GM19043 (cell line): ENCODE measurements around the gene STAC3.

Experiments used
- ATAC-seq: cut with Tn5 transposase; IDR thresholded peaks from one replicate; pipeline ENCODE4 v1.9.1; 2021; ENCODE audit warnings: low read depth; ENCODE audit not compliant: unreplicated experiment

STAC3 gene

DNA sequence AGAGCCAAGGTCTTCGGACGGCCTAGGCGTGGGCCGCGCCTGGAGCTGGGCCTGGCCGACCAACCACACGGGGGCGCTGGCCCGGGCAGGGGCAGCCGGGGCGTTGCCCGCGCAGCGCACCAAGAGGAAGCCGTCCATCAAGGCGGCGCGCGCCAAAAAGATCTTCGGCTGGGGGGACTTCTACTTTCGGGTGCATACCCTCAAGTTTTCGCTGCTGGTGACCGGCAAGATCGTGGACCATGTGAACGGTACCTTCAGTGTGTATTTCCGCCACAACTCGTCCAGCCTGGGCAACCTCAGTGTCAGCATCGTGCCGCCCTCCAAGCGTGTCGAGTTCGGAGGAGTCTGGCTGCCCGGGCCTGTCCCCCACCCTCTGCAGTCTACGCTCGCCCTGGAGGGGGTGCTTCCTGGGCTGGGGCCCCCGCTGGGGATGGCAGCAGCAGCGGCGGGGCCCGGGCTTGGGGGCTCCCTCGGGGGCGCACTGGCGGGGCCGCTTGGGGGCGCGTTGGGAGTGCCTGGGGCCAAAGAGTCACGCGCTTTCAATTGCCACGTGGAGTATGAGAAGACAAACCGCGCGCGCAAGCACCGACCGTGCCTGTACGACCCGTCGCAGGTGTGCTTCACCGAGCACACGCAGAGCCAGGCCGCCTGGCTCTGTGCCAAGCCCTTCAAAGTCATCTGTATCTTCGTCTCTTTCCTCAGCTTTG lies 25.9 kb downstream of the STAC3 start:
- peak; percentile 36 for ATAC-seq

DNA sequence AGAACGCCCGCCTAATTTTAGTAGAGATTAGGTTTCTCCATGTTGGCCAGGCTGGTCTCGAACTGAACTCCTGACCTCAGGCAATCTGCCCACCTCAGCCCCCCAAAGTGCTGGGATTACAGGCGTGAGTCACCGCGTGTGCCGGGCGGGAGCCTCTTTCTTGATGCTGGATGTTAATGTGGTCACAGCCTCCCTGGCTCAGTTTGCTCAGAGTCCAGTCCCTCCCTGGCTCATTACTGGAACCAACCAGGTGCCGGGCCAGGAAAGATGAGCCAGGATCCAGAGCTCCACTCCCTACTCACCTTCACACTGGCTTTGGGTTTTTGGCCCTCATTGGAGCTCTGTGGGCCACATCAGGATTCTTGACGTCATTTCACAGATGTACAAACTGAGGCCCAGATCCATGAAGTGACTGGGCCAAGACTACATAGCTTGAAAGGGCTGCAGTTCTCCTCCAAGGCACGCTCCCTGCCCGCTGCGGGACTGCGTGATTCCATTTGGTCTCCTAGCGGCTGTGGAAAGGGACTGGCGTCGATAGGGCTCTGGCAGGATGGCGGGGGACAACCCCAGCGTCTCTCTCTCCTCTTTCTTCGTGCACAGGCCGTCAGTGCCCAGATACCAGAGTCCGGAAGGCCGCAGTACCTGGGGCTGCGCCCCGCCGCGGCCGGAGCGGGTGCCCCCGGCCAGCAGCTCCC lies 26.6 kb downstream of the STAC3 start:
- no peak for ATAC-seq

DNA sequence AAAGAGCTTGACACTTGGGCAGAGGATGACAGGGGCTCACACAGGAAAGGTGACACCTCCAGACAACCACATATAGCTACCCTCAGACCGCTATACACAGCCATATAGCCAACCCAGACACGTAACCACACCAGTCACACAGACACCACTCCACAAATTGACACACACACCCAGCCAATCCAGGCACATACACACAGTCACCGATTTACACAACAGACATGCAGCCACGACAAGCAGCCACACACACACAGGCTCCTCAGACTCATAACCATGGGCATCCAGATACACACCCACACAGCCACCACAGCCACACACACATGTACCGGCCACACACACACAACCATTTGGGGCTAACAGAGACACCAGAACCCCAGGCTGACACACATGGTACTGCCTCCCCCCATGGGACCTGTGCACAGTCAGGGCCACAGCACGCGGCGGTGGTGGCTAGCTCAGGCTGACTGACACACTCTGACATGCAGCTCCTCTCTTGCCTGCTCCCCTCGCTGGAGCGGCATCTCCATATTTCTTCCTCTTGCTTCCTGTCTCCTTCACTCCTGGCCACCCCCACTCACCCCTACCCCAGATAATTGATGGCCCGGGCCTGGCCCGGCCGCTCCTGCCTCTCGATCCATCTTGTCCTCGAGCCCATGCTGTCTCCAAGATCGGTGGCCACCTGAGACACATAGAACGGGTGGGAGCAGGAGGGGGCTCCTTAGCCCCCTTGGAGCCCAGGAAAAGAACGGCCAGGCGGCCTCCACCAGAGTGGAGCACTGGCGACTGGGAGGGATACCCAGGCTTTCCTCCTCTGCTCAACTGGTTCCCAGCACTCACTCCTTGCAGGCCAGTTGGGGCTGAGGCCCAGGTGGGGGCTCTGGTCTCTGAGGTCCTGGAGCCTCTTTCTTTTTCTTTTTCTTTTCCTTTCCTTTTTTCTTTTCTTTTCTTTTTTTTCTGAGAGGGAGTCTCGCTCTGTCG lies 27.5 kb downstream of the STAC3 start:
- ATAC-seq = no peak

- no peak for ATAC-seq
These were observed 28.4 kb downstream of the STAC3 start for GRCh38 chr12:57222286-57223190.

DNA sequence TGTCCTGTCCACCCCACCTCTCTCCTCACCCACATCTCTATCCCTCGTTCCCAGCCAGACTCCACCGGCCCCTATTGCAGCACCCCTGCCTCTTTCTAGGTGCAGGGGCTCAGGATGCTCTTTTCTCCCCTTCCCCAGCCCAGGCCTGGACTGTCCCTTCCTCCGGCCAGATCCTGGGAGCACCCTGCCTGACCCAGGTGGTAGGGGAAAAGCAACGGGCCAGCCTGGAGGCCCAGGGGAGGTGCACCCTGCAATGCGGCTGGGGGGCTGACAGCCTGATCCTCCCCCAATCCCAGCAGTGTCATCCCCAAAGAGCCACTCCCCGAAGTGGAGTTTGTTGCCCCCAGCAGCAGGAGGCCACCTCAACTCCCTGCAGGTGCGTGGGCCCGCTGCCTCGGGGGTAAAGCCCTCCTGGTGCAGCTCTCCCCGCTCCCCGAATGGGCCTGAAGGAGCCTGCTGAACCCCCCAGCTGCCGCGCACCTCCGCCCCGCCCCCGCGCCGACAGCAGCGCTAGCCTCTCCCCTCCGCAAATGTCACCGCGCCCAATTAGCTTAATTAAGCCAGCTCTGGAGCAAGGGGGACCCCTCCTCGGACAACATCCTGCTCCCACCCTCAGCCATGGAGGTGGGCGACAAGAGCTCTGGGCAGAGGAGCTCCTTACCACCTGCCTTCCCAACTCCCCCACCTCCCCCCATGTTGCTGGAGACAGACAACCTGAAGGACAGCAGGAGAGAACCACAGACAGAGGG lies 29.6 kb downstream of the STAC3 start:
- ATAC-seq = no peak

GRCh38 chr12:57220770-57221168 lies 30.2 kb downstream of the STAC3 start:
- no peak for ATAC-seq

GRCh38 chr12:57219993-57220754 lies 30.8 kb downstream of the STAC3 start:
- ATAC-seq = no peak

DNA sequence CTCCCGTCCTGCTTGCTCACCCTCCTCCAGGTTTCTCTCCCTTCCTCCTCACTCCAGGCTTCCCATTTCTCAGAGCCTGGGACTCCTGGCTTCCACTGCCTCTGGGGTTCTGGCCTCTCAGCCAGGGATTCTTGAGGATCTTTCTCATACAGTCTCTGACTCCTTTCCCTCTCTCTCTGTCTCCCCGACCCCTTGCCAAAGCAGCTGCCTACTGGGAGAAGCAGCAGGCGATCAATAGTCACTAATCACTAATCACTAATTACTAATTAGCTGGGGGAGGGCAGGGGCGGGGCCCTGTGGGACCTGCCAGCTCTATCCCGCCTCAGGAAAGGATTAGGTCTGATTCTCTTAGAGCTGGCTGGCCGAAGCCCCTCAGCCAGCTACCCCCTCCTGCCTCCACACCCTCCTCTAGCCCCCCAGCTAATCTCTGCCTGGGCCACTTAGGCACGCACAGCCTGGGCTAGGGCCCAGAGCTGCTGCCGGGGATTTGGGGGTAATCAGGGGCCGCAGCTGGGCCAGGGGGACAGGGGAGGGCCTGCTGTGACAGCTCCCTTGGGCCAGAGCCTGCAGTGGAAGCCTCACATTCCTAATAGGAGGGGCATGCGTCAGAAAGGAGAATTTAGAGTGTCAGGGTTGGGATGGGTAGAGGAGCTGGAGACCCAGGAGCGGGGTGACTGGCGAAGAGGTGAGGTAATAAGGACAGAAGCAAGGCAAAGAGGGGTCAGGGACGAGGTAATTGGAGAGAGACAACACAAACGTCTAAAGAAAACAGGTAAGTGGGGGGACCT lies 31.6 kb downstream of the STAC3 start:
- no peak for ATAC-seq

DNA sequence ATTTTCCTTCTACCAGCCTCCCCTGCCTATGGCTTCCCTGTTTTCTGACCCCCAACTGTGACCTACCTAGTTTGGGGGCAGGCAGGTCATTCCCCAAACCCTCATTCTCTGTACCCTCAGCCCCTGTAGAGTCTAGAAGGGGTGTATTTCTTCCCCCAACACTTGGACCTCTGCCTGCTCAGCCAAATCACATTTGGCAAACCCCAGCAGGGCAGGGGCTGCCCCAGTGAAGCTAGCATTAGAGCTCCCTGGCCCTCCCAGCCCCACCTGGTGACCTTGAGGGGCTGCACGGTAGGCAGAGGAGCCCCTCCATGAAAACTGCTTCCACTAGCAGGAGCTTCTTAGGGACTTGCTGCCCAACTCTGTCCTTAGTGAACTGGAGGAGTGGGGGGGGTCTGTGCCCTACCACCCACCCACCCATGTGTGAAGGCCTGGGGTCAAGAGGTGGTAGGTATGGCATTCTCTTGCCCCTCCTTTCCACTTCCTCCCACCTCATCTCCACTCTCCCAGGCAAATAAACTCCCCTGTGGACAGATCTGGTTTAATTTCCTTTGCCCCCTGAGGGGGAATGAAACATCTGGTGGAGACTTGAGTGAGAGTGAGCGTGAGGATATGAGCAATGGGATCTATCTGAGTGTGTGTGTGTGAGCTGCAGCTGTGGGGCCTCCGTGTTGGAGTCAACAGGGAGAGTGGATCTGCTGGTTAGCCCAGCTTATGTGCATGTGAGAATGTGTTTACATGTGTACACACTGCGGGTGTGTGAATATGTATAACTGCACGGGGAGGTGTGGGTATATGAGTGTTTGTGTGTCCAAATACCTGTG lies 32.7 kb downstream of the STAC3 start:
- ATAC-seq = no peak

GRCh38 chr12:57216921-57217879 lies 33.8 kb downstream of the STAC3 start:
- no peak for ATAC-seq

DNA sequence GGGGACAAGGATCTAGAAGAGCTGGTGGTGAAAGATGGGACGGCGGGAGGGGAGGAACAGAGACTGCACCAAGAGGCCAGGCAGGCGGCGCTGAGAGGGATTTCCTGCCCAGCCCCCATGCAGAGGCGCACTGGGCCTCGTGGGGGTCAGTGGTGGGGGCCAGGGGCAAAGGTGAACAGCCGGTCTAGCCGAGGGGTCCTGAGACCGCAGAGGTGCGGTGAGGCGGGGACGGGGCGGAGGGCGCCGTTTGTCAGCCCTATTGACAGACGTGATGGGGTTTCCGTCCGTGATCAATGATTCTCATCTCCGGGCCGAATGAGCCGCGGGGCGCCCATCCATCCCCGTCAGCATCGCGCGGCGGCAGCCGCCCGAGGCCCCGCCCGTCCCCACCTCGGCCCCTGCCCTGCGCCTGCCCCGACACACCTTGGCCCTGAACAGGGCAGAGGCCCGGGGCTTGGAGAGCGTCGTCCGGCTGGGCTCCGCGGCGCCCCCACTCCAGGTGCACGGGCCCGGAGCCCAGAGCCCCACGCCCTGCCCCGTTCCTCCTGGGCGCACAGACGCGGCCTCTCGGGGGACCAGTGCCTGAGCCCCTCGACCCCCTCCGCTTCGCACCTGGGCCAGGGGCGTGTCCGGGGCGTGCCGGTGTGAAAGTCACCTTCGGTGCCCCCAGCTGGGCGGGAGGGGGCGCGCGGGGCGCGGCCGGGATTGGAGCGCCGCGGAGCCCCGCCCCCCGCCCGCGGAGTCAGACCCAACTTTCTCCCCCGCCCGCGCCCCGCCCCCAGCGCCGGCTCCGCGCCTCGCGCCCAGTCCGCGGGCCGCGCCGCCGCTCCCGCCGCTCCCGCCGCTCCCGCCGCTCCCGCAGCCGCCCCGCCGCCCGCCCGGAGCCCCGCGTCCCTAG lies 34.7 kb downstream of the STAC3 start, which contains the start of gene NXPH4:
NXPH4 (plus strand) TSS at position 781 of the 898 bp plus-strand sequence. CDS start 176 bp downstream, outside the sequence.
- ATAC-seq = no peak

DNA sequence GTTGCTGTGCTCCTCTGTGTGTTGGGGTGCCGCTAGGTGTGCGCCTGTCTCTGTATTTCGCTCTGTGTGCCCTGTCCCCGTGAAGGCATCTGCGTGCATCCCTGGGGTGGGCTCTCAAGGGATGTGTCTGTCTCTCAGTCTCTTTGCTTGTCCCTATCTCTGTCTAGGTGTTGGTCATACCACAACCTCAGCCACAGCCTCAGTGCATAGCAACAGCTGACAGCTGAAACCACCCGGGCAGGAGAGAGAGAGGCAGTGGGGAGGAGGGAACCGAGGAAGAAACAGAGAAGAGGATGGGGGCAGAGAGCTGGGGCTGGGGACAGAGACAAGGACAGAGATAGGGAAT lies 35.3 kb downstream of the STAC3 start:
- ATAC-seq = no peak

DNA sequence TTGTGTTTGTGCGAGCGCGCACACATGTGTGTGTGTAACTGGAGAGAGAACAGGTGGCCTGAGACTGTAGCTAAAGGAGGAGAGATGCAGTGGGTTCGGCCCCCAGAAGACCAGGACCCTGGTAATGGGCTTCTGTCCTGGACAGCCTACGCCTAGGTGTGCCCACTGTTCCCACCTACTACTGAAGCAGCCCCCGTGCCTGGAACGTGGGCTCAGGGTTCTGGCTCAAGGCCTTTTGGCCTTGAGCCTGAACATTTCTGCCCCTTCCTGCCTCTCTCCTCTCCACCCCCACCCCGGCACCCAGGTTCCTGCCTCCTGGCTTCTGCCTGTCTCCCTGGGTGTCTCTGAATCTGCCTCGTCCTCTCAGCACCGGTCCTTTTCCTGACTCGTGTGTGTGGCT lies 35.9 kb downstream of the STAC3 start:
- no peak for ATAC-seq

GRCh38 chr12:57214398-57214781 lies 36.6 kb downstream of the STAC3 start:
- no peak for ATAC-seq
